SU-DHL-6 (cell line): ENCODE results near the gene MAP3K19.

ENCODE experiments used
- CTCF ChIP-seq: fragments of 200-600 bp; sonication (generic); IDR thresholded peaks from one replicate; pipeline ENCODE4 v1.5.1; 2017; ENCODE audit warnings: antibody characterized with exemption, mild to moderate bottlenecking, low read length, moderate library complexity; ENCODE audit not compliant: insufficient read depth, poor library complexity, severe bottlenecking
- EZH2phosphoT487 ChIP-seq: fragments of 200-600 bp; sonication (generic), shearing (Covaris generic); conservative IDR thresholded peaks from 2 replicates; pipeline ENCODE4 v1.6.1; 2018; ENCODE audit warnings: mild to moderate bottlenecking, antibody characterized with exemption, low read length, moderate library complexity, mixed read lengths

GRCh38 chr2:135056790-135057189, 9.5 kb upstream of the MAP3K19 start:
- no peak for TF ChIP-seq CTCF
- TF ChIP-seq EZH2phosphoT487, result no peak
